HL-60 (cell line): ENCODE measurements around the gene OR8B3.

ENCODE experiments used
- DNase-seq, 2 experiments: peaks; one replicate each; pipeline ENCODE4 v3.0.0-alpha.2; 2010 to 2020; ENCODE audit warnings: low read depth in 1 of 2, low spot score in 1 of 2
- H3K27ac ChIP-seq: fragments of 250-450 bp; sonication (Bioruptor Pico); replicated peaks from 2 replicates; pipeline ENCODE4 v1.5.1; 2020; ENCODE audit warnings: mild to moderate bottlenecking, moderate library complexity
- H3K27me3 ChIP-seq: fragments of 250-450 bp; sonication (Bioruptor Pico); 2 replicates; pipeline ENCODE4 v1.5.1; 2021; ENCODE audit warnings: mild to moderate bottlenecking, moderate library complexity; ENCODE audit not compliant: insufficient read depth, poor library complexity, severe bottlenecking
- H3K4me3 ChIP-seq: replicated peaks from 2 replicates; pipeline ENCODE4 v1.5.1; 2011; ENCODE audit warnings: mild to moderate bottlenecking, control low read depth, low read length; ENCODE audit not compliant: insufficient read depth
- CTCF ChIP-seq: IDR thresholded peaks from one replicate; pipeline ENCODE4 v1.5.1; 2011; ENCODE audit warnings: low read length, control low read depth, inconsistent platforms; ENCODE audit not compliant: insufficient read depth
- GABPA ChIP-seq: IDR thresholded peaks from 2 replicates; pipeline ENCODE4 v1.6.1; 2012; ENCODE audit warnings: low read depth
- POLR2AphosphoS5 ChIP-seq: IDR thresholded peaks from 2 replicates; pipeline ENCODE4 v1.6.1; 2012; ENCODE audit warnings: low read depth
- REST ChIP-seq: IDR thresholded peaks from 2 replicates; pipeline ENCODE4 v1.6.1; 2012; ENCODE audit warnings: low read depth; ENCODE audit not compliant: insufficient replicate concordance
- SPI1 ChIP-seq: IDR thresholded peaks from 2 replicates; pipeline ENCODE4 v1.6.1; 2012; ENCODE audit warnings: low read depth, mild to moderate bottlenecking, borderline replicate concordance

The OR8B3 gene

GRCh38 chr11:124380585-124380984 is 18.2 kb downstream of the OR8B3 start:
- H3K27ac ChIP-seq: no peak overlapping the region
- no peak for DNase-seq
- no peaks in the 10 kb centered on the region for H3K27me3 ChIP-seq
- H3K4me3 ChIP-seq: no peak overlapping the region
- TF ChIP-seq POLR2AphosphoS5 (no peak), GABPA (no peak), SPI1 (no peak), REST (no peak), CTCF (no peak)

- H3K27me3 ChIP-seq: no peaks in the 10 kb centered on the region
- TF ChIP-seq REST: no peak
- no peak overlapping the region for H3K27ac ChIP-seq
- DNase-seq: no peak
- no peak overlapping the region for H3K4me3 ChIP-seq
Measured at GRCh38 chr11:124376280-124376679, 22.5 kb downstream of the OR8B3 start.

- no peak overlapping the region for H3K27ac ChIP-seq
- no peak for TF ChIP-seq REST
- no peak for TF ChIP-seq CTCF
- TF ChIP-seq GABPA: no peak
- TF ChIP-seq POLR2AphosphoS5: no peak
- no peak for TF ChIP-seq SPI1
- no peak for DNase-seq
- no peak overlapping the region for H3K4me3 ChIP-seq
- H3K27me3 ChIP-seq: peaks cover 2% of the 10 kb centered on the region
Measured at GRCh38 chr11:124359566-124359965, 39.3 kb downstream of the OR8B3 start.

GRCh38 chr11:124346311-124346955 is 52.4 kb downstream of the OR8B3 start:
- no peak overlapping the region for H3K27ac ChIP-seq
- no peaks in the 10 kb centered on the region for H3K27me3 ChIP-seq
- TF ChIP-seq SPI1 (no peak), GABPA (no peak), POLR2AphosphoS5 (no peak), CTCF (no peak), REST (no peak)
- DNase-seq: peak in 1 of 2 experiments; percentile 30
- no peak overlapping the region for H3K4me3 ChIP-seq
